ENCODE results near the gene VASH1. TPM values are rescaled to one million over a fixed set of nuclear protein-coding genes. Genes with fewer than 3 reads are reported as not detected.

Gene VASH1
- polyA plus RNA-seq, 2 of the 4 experiments (the other 2 are of a cell fraction) = 2.1 to 6.0 TPM

DNA sequence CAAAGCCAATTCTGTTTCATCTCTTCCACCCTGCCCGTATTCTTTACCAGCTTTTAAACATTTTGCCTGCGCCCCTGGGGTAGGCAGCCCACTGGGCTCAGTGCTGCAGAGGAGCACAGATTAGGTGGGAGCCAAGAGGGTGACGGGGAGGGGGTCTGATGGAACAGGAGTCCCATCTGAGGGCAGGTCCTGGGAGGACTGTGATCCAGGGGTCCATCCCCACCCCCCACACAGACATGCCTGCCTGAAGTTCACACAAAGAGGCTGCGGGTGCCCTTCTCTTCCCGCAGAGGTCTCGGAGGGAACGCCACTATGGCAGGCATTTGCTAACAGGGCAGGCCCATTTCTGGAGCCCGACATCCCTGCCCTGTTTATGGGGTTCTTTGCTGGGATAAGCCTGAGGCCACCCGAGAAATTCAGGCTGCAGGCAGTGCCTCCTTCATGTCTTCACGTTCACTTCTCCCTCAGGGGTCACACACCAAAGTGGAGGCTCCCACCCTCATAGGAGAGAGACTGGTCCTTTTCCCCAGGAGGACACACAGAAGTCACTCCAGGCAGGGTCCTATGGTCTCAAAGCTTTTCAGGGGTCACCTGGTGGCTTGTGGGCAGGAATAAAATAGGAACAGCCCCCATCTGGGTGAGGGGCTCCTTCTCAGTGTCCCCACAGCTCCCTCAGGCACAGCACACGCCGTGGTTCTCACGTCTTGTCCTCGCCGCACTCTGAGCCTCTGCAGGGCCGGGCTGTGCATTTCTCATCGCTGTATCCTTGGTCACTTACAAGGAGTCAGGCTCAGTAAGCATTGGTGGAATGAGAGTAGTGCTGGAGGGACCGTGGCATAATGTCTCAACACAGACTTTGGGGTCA, 12.9 kb downstream of the VASH1 start:
- peak overlapping the region; percentile 54 for H3K4me2 ChIP-seq
- no peak for TF ChIP-seq RNF2 (IDR thresholded peaks at IDR 0.05; ENCODE audit: borderline replicate concordance, low read depth)
- TF ChIP-seq, protein P1, sequence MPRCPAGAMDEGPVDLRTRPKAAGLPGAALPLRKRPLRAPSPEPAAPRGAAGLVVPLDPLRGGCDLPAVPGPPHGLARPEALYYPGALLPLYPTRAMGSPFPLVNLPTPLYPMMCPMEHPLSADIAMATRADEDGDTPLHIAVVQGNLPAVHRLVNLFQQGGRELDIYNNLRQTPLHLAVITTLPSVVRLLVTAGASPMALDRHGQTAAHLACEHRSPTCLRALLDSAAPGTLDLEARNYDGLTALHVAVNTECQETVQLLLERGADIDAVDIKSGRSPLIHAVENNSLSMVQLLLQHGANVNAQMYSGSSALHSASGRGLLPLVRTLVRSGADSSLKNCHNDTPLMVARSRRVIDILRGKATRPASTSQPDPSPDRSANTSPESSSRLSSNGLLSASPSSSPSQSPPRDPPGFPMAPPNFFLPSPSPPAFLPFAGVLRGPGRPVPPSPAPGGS (IDR thresholded peaks at IDR 0.05) = no peak
- no peak for TF ChIP-seq TFCP2L1 (CRISPR knock-in tag; IDR thresholded peaks at IDR 0.05)
- no peak for TF ChIP-seq RARB (CRISPR knock-in tag; IDR thresholded peaks at IDR 0.05)
- no peak for TF ChIP-seq HOXA7 (CRISPR knock-in tag; IDR thresholded peaks at IDR 0.05)
- TF ChIP-seq ESRRA (IDR thresholded peaks at IDR 0.05; ENCODE audit: borderline replicate concordance, low read length) = no peak
- no peak for TF ChIP-seq RFX5 (IDR thresholded peaks at IDR 0.05)
- no peak for TF ChIP-seq EHF (CRISPR knock-in tag; IDR thresholded peaks at IDR 0.05)
- CTCF ChIA-PET = interaction anchor here (0.5 to 3.3 kb wide), 4 partner anchors 10 to 46 kb away, joined by 3 to 20 read pairs (median 8); no protein-coding TSS in a partner anchor
- no peak for DNase-seq (ENCODE audit: low read depth in 1 of 2, low spot score in 1 of 2)
- H3K9me3 ChIP-seq = no peaks in the 10 kb centered on the region
- no peak for FAIRE-seq
- H3K4me1 ChIP-seq = peaks cover 15% of the 10 kb centered on the region
- WGBS (ENCODE audit: missing lambda C conversion rate) = 85% methylated on average over 15 of the region's 18 CpGs
- no peak overlapping the region for H3K4me3 ChIP-seq
- no peak; a peak in 1 of 6 replicates for ATAC-seq
- H3K27ac ChIP-seq = peak overlapping the region in 1 of 2 experiments; percentile 65; a peak in 2 of 6 replicates
- POLR2A ChIA-PET = no interaction called here

DNA sequence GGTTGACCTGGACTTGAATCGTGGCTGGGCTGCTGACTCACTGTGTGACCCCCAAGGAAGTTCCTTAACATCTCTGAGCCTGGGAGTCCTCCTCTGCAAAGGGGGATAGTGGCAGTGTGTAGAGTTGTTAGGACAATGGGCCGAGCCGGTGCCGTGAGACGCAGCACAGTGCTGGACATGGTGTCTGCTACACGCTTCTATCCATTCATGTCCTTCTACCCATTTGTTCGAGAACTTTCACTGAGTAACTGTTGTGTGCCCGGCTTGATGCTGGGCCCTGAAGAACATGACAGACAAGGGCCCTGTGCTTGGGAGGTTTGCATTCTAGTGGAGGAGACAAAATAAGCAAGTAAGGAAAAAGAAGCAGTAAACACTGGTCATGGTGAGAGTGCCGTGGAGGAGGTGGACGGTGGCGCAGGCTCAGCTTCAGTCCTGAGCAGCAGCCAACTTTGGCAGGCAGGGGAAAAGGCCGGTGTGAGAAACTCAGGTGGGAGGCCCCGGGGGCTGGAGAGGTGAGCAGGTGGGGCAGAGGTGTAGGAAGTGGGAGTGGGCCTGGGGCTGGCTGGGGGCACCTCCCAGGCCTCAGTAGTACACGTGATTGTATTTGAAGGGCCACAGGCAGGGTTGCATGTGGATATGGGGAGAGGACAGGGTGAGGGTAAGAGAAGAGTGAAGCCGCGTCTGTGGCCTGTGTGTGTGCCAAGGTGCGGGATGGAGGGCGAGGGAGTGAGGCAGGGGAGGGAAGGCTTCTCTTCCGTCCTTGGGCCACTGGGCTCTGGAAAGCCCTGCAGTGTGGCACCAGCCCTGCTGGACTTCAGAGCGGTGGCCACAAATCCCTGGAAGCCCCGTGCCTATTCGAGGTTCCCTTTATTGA, 13.8 kb downstream of the VASH1 start:
- Histone ChIP-seq H3K4me1 (peaks cover 15% of the 10 kb centered on the region), H3K4me3 (no peak overlapping the region), H3K9me3 (no peaks in the 10 kb centered on the region), H3K4me2 (no peak overlapping the region), H3K27ac (no peak overlapping the region; a peak in 1 of 6 replicates)
- ATAC-seq = no peak
- ChIA-PET POLR2A (no interaction called here), CTCF (interaction anchor here (1.0 to 3.3 kb wide), 2 partner anchors 10 to 127 kb away, joined by 3 to 20 read pairs; no protein-coding TSS in a partner anchor)
- WGBS (ENCODE audit: missing lambda C conversion rate) = 83% methylated on average over 22 of the region's 22 CpGs
- DNase-seq (ENCODE audit: low read depth in 1 of 2, low spot score in 1 of 2) = no peak
- TF ChIP-seq ZNF302 (CRISPR knock-in tag; IDR thresholded peaks at IDR 0.05) (no peak), RAD21 (conservative IDR thresholded peaks at IDR 0.05 in 1 of 2, IDR thresholded peaks at IDR 0.05 in 1 of 2) (no peak), MYC (IDR thresholded peaks at IDR 0.05; ENCODE audit: borderline replicate concordance, low read length) (no peak)
- TF ChIP-seq, protein P2, sequence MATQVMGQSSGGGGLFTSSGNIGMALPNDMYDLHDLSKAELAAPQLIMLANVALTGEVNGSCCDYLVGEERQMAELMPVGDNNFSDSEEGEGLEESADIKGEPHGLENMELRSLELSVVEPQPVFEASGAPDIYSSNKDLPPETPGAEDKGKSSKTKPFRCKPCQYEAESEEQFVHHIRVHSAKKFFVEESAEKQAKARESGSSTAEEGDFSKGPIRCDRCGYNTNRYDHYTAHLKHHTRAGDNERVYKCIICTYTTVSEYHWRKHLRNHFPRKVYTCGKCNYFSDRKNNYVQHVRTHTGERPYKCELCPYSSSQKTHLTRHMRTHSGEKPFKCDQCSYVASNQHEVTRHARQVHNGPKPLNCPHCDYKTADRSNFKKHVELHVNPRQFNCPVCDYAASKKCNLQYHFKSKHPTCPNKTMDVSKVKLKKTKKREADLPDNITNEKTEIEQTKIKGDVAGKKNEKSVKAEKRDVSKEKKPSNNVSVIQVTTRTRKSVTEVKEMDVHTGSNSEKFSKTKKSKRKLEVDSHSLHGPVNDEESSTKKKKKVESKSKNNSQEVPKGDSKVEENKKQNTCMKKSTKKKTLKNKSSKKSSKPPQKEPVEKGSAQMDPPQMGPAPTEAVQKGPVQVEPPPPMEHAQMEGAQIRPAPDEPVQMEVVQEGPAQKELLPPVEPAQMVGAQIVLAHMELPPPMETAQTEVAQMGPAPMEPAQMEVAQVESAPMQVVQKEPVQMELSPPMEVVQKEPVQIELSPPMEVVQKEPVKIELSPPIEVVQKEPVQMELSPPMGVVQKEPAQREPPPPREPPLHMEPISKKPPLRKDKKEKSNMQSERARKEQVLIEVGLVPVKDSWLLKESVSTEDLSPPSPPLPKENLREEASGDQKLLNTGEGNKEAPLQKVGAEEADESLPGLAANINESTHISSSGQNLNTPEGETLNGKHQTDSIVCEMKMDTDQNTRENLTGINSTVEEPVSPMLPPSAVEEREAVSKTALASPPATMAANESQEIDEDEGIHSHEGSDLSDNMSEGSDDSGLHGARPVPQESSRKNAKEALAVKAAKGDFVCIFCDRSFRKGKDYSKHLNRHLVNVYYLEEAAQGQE (IDR thresholded peaks at IDR 0.05) = no peak
- FAIRE-seq = no peak

DNA sequence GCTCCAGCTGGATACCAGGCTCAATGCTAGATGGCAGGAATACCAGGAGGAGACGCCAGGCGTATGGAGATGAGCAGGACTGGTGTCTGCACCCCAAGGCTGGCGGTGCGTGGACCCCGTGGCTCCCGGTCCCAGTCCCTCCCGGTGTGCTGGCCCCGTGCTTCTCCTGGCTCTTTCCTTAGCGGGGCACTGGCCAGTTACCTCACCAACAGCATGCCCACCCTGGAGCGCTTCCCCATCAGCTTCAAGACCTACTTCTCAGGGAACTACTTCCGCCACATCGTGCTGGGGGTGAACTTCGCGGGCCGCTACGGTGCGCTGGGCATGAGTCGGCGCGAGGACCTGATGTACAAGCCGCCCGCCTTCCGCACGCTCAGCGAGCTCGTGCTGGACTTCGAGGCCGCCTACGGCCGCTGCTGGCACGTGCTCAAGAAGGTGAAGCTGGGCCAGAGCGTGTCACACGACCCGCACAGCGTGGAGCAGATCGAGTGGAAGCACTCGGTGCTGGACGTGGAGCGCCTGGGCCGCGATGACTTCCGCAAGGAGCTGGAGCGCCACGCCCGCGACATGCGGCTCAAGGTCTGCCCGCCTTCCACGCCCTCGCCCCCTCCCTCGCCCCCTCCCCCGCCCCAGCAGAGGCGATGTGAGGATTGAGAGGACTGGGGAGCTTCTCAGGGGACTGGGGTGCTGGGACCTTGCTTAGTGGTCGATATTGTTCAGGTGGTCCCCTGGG, 14.6 kb downstream of the VASH1 start:
- ChIA-PET CTCF (interaction anchor here (0.9 to 3.3 kb wide), 6 partner anchors 9 to 295 kb away, joined by 3 to 20 read pairs (median 4); no protein-coding TSS in a partner anchor), POLR2A (no interaction called here)
- WGBS (ENCODE audit: missing lambda C conversion rate) = 93% methylated on average over 32 of the region's 54 CpGs
- Histone ChIP-seq H3K4me3 (no peak overlapping the region), H3K9me3 (no peaks in the 10 kb centered on the region), H3K4me2 (no peak overlapping the region), H3K27ac (no peak overlapping the region), H3K4me1 (peaks cover 15% of the 10 kb centered on the region)
- FAIRE-seq (no peak), ATAC-seq (no peak), DNase-seq (ENCODE audit: low read depth in 1 of 2, low spot score in 1 of 2) (no peak)
- no peak for TF ChIP-seq HOXB13 (CRISPR knock-in tag; IDR thresholded peaks at IDR 0.05; ENCODE audit: low read depth)
- no peak for TF ChIP-seq TP53 (CRISPR knock-in tag; IDR thresholded peaks at IDR 0.05)
- TF ChIP-seq, protein P3, sequence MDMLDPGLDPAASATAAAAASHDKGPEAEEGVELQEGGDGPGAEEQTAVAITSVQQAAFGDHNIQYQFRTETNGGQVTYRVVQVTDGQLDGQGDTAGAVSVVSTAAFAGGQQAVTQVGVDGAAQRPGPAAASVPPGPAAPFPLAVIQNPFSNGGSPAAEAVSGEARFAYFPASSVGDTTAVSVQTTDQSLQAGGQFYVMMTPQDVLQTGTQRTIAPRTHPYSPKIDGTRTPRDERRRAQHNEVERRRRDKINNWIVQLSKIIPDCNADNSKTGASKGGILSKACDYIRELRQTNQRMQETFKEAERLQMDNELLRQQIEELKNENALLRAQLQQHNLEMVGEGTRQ (IDR thresholded peaks at IDR 0.05) = no peak
- TF ChIP-seq NFE2L2 (conservative IDR thresholded peaks at IDR 0.05; ENCODE audit: low read length) = no peak
- no peak for TF ChIP-seq NR3C1 (IDR thresholded peaks at IDR 0.05)
- TF ChIP-seq SMC3 (IDR thresholded peaks at IDR 0.05) = no peak
- TF ChIP-seq RNF2 (IDR thresholded peaks at IDR 0.05; ENCODE audit: borderline replicate concordance, low read depth) = no peak
- no peak for TF ChIP-seq BHLHE40 (IDR thresholded peaks at IDR 0.05; ENCODE audit: low read depth, low read length)
- no peak for TF ChIP-seq ZNF302 (CRISPR knock-in tag; IDR thresholded peaks at IDR 0.05)
- TF ChIP-seq HDAC2 (IDR thresholded peaks at IDR 0.05) = no peak
- no peak for TF ChIP-seq CBX8 (IDR thresholded peaks at IDR 0.05)
